Renal pelvis (tissue), 4 donors: ENCODE measurements around the gene BMP8A. TPM values are rescaled to one million over a fixed set of nuclear protein-coding genes. Genes with fewer than 3 reads are reported as not detected.
"Not testable (repeated sequence)": the region's sequence is repeated elsewhere in the genome, so short reads cannot be mapped to it uniquely, and the experiment has no call there.

Experiments used
- DNase-seq: peaks from one replicate; pipeline ENCODE4 v3.0.0-alpha.2; 2013
- polyA plus RNA-seq, 3 donors: library from polyadenylated mRNA; unstranded; fragments of 120-200 nt; gene quantifications; one replicate each; pipeline ENCODE4 v1.2.1, GENCODE V29; 2013; ENCODE audit not compliant: insufficient read length in 3 of 3

The BMP8A gene
- polyA plus RNA-seq, 3 donors, result 0.44 to 1.0 (median 0.86) TPM

GRCh38 chr1:39525366-39526165 lies 34.1 kb downstream of the BMP8A start:
- no peak for DNase-seq

GRCh38 chr1:39526466-39527189 lies 35.2 kb downstream of the BMP8A start:
- no peak for DNase-seq

GRCh38 chr1:39527190-39527579 lies 35.7 kb downstream of the BMP8A start:
- not testable (repeated sequence) for DNase-seq

GRCh38 chr1:39528082-39528481 lies 36.6 kb downstream of the BMP8A start:
- no peak for DNase-seq

GRCh38 chr1:39529901-39530535 lies 38.6 kb downstream of the BMP8A start:
- DNase-seq, result no peak

DNA sequence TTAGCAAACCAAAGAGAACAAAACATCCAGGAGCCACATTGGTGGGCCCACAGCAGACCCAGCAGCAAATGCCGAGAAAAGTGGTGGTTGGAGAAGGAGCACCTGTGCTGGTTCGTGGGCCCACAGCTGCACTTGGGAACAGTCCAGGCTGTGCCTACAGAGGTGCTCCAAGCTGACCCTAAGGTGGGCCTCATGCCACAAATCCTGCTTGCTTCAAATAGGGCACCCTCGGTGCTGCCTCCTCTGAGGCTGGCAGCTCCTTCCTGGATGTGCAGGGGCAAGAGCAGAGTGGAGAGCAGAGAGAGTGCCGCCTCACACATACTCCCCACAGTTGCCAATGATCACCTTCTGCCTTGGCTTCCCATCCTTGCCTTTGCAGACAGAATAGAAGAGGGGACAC lies 40.1 kb downstream of the BMP8A start:
- no peak for DNase-seq

DNA sequence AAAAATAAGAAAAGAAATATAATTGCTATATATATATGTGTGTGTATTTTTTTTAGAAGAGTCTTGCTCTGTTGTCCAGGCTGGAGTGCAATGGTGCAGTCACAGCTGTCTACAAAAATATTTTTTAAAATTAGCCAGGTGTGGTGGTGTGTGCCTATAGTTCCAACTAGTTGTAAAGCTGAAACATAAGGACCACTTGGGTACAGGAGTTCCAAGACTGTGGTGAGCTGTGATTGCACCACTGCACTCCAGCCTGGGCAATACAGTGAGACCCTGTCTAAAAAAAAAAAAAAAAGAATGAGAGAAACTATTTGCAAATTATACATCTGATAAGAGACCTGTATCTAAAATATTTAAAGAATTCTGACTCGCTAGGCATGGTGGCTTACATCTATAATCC lies 42.0 kb downstream of the BMP8A start:
- DNase-seq, result no peak

GRCh38 chr1:39538531-39539251 lies 47.3 kb downstream of the BMP8A start:
- no peak for DNase-seq

GRCh38 chr1:39539252-39539790 lies 47.9 kb downstream of the BMP8A start:
- DNase-seq, result peak; percentile 66

DNA sequence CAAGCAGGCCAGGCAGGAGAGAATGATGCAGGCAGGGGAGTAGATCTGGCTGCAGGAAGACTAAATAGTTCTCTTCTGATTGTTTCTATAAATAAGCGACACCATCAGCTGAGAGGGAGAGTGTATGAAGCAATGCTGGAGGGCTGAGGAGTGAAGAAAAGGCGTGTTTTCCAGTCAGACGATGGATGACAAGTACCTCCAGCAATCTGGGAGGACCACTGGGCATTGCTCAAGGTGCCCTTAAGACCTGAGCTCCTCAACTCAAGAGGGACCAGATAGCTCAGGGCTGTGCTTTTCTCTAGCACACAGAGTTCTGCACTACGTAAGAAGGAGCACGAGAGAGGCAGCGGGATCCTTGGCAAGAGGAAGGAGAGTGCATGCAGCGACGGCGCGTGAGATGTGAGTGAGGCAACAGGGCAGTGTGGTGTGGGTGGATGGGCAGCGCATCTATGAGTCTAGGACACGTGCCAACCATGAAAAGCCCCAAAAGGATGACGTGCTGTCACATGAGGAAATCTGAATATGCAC lies 49.1 kb downstream of the BMP8A start:
- DNase-seq, result no peak

DNA sequence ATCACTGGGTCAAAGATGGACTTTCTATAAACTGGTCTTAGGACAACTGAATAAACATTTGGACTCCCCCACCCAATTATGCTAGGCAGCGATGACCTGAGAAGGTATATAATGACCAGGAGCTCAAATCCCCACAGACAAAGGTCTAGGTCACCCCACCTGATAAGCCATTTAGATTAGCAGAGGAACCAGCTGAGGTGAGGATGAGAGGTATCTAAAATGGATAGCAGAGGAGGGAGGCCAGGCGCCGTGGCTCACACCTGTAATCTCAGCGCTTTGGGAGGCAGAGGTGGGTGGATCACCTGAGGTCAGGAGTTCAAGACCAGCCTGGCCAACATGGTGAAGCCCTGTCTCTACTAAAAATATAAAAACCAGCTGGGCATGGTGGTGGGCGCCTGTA lies 51.5 kb downstream of the BMP8A start:
- no peak for DNase-seq

DNA sequence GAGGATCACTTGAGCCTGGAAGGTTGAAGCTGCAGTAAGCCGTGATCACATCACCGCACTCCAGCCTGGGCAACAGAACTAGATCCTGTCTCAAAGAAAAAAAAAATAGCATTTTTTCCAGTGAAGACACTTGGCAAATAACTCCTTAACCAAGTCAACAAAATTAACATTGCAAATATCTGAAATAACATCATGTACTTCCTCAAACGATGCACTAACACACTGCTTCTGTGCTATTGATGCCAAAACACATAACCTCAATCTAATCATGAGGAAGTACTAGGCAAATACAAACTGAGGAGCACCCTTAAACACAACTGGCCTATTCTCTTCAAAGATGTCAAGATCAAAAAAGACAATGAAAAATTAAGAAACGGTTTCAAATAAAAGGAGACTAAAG lies 52.9 kb downstream of the BMP8A start:
- DNase-seq, result no peak

DNA sequence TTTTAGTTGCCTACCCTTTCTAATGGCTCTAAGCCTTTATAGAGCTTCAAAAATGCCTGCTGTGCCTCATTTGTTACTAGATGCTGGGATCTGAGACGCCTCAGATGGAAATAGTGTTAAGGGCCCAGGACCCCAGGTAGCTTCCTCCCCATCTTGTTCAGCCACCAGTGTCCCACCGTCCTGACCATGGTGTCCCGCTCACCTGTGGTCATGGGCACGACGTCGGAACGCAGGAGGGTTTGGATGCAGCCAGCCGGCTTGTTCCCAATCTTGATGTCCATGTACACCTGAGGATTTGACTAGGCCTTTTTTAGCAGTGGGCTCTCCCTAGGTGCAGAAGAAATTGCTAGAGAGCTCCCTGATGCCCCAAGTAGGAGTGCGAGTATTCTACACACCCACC lies 54.1 kb downstream of the BMP8A start:
- DNase-seq, result no peak

GRCh38 chr1:39554277-39554676 lies 62.8 kb downstream of the BMP8A start:
- DNase-seq, result no peak

GRCh38 chr1:39561279-39561678 lies 69.8 kb downstream of the BMP8A start:
- DNase-seq, result no peak

DNA sequence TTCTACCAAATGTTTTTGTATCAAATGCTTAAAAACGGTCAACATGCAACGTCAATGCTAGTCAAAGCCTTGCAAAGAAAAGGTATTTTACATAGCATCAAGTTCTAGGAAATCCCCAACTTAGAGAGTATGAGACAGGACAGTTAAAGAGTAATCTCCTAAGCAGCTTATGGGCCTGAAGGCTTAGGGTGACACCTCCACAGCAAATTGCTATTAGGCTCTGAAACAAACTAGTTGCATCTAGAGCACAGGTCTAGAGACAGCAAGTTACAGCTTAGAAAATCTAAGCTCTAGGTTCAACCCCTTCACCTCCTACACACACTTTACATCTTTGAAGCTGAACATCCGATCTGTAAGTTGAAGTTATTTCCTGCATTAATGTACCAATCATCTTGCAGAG lies 71.5 kb downstream of the BMP8A start:
- DNase-seq, result no peak

DNA sequence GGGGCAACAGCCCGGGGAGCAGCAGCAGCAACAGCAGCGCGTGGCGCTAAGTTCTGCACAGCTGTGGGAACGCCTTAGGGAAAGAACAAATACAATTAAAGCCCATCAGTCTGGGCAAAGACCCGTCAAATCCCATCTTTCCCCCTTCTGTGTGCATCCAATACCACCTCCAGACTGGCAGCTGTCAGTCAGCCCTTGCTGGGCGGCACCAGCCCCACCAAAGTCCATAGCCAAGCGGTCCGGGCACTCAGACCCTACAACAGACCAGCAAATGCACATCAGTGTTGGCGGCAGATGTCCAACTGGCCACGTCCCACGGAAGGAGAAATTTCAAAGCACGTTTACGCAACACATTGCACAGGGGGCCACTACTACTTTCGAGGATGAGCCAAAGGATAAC lies 72.2 kb downstream of the BMP8A start:
- no peak for DNase-seq

DNA sequence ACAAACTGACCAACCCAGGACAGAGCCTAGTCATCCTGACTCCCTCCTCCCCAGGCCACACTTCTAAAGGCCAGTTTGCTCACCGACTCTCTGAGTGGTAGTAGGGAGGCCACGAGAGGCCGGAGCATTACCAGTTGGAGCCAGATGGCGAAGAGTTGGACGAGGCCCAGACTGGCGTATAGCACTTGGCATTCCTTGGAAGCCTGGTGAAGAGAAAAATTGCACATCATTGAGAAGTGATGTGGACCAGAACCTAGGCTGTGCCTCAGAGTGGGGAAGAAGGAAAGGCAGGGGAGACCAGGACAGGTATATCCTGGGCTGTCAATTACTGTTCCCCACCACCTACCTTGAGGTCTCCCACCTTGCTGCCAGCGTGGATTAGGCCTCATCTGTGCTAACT lies 72.9 kb downstream of the BMP8A start:
- DNase-seq, result no peak

DNA sequence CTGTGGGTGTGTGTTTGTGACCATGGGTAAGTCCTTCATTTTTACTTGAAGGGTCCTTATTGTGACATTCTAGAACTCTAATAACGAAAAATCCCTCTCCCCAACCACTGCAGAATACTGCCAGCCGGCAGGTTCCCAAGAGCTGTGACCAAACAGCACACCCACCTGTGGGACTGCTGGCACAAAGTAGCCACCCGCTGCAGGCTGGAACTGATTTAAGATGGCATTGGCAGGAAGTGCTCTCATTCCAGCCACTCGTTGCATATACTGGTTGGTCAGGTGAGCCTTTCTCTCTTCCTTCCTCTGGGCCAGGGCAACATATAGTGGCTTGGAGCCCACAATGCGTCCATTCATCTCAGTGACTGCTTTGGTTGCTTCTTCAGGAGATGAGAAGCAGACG lies 73.5 kb downstream of the BMP8A start:
- DNase-seq, result no peak

GRCh38 chr1:39566441-39567137 lies 75.2 kb downstream of the BMP8A start:
- DNase-seq, result no peak

DNA sequence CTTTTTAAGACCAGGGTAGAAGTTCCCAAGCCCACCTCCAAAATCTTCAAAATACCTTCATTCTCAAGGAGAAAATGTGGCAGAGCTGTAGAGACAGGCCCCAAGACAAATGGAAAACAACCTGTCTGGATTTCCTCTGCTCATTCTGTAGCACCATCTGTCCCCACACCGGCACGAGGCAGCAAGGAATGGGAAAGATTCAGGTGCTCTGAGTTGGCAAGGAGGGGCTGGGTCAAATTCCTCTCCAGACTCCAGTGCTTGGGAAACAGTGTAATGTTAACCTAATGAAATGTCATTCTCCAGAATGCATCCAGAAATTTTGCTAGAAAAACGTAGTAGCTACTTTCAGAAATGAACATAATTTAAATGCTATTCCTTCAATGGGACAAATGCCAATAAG lies 75.9 kb downstream of the BMP8A start:
- DNase-seq, result no peak
